NCI-H187 (cell line): ENCODE measurements around the gene SENP5.
"Not testable (repeated sequence)": the region's sequence is repeated elsewhere in the genome, so short reads cannot be mapped to it uniquely, and the experiment has no call there.

Source experiments
- DNase-seq, 2 experiments: peaks; one replicate each; lab custom pipeline; 2025; lab: John Stamatoyannopoulos, UW

Gene SENP5

GRCh38 chr3:196867507-196868296, at the start of gene SENP5:
Gene SENP5 (plus strand): TSS chr3:196867920. CDS start chr3:196885182, 17,262 bp downstream.
- peak; percentile 78 to 80 for DNase-seq

DNA sequence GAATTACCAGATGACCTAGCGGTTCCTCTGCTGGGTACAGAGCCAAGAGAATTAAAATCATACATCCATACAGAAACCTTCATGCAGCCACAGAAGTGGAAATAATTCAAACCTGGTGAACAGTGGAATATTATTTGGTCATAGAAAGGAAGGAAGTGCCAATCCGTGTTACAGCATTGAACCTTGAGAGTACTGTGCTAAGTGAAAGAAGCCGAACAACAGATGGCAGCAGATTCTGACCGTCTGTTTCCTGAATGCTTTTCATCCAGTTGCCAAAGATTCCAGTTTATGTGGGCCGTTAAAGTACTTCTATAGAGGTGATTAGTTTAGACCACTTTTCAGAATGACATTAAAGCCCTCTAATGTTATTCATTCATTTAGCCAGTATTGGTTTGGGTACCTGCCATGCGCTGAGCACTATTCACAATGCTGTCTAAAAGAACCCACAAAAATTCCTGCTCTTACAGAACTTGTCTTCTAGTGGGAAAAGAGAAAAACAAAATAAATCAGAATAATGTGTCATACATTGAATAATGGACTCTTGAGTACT, 45.8 kb upstream of the SENP5 start:
- DNase-seq, result no peak

DNA sequence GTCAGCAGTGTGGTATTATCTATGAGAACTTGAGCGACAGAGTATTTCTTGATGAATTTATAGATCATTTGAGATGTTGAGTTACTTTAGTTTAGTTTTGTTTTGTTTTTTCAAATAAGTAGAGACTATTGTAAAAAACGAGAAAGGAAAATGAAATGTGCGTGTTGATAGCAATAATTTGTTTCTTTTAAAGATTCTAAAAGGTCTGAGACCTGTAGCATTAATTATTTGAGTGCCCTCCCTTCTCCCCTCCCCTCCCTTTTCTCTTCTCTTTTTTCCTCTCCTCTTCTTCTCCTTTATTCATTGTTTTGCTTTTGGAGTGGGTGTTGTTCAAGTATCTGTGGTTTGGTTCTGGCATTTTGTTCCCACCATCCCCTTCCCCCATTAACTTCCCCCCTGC, 38.1 kb upstream of the SENP5 start:
- not testable (repeated sequence) for DNase-seq

DNA sequence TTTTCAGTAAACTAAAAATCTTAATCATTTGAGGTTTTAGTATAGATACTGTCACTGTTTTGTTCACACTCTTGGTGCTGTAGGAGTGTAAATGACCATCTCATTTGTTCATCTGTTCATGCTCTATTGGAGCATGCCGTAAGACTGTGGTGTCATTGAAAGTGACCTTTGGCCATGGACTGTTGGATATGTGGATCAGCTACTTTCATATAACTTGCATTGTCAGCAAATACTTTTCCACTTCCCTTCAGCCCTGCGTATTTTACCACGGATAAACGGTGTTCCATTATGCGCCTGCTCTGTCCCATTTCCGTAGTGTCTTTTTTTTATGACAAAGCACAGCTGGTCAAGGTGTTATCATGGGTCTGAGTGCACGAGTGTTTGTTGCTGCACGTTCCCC, 32.6 kb upstream of the SENP5 start:
- DNase-seq, result no peak

DNA sequence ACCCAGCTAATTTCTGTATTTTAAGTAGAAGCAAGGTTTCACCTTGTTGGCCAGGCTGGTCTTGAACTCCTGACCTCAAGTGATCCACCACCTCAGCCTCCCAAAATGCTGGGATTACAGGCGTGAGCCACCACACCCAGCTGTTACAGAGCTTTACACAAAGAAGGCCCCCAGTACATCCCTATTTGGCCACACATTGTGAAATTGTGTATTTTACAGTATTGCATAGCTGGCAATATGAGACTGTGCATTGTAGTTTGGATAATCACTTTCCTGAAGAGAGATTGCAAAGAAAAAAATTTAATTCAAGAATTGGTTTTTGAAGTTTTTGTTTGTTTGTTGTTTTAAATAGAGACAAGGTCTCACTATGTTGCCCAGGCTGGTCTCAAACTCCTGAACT, 31.1 kb upstream of the SENP5 start:
- DNase-seq, result not testable (repeated sequence)

- peak; percentile 15 to 56 for DNase-seq
Measured at GRCh38 chr3:196837819-196838420, 29.8 kb upstream of the SENP5 start.

- not testable (repeated sequence) for DNase-seq
Measured at GRCh38 chr3:196839351-196839750, 28.4 kb upstream of the SENP5 start.

DNA sequence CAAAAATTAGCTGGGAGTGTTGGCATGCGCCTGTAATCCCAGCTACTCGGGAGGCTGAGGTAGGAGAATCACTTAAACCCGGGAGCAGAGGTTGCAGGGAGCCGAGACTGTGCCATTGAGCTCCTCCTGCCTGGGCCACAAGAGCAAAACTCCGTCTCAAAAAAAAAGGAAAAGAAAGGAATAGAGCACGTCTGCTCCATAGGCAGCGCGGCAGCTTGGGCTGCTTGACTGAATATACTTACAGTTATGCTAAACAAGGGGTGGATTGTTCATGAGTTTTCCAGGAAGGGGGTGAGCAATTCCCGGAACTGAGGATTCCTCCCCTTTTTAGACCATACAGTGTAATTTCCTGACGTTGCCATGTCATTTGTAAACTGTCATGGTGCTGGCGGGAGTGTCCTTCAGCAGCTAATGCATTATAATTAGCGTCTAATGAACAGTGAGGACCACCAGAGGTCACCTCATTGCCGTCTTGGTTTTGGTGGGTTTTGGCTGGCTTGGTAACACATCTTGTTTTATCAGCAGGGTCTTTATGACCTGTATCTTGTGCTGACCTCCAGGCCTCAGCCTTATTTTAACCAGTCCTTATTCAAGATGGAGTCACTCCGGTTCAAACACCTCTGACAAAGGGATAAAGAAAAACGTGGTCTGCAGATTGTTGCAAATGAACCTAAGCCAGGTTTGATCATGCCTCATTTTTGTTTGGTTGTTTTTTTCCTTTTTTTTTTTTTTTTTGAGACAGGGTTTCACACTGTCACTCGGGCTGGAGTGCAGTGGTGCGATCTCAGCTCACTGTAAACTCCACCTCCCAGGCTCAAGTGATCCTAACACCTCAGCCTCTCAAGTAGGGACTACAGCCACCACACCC, 24.9 kb upstream of the SENP5 start:
- DNase-seq, result no peak

DNA sequence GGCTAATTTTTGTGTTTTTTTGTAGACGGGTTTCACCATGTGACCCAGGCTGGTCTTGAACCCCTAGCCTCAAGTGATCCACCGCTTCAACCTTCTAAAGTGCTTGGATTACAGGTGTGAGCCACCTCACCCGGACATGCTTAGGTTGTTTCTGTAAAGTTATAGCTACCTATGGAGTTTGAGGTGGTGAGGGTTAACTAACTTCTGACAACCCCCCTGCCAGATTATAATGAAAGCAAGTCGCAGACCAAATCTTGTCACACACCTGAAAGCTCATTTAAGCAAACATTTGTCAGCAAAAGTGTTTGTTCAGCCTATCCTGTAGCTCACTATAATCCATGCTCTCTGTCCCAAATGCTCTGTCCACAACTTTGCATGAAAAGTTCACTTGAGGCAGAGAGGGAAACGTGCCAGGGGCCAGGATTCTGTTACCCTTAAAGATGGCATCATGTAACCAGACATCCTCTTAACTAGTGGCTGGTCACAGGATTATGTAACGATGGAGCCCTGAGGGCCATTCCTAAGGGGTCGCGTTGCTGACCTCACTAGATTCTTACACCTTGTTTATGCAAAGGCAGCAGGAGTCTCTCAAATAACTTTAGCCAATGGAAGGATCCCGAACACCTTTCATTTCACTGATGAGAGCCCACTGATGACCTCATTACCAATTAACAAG, 24.1 kb upstream of the SENP5 start:
- DNase-seq, result no peak

GRCh38 chr3:196844235-196845219, 23.2 kb upstream of the SENP5 start:
- DNase-seq, result not testable (repeated sequence)

- DNase-seq, result not testable (repeated sequence)
Measured at GRCh38 chr3:196848375-196848774, 19.3 kb upstream of the SENP5 start.

DNA sequence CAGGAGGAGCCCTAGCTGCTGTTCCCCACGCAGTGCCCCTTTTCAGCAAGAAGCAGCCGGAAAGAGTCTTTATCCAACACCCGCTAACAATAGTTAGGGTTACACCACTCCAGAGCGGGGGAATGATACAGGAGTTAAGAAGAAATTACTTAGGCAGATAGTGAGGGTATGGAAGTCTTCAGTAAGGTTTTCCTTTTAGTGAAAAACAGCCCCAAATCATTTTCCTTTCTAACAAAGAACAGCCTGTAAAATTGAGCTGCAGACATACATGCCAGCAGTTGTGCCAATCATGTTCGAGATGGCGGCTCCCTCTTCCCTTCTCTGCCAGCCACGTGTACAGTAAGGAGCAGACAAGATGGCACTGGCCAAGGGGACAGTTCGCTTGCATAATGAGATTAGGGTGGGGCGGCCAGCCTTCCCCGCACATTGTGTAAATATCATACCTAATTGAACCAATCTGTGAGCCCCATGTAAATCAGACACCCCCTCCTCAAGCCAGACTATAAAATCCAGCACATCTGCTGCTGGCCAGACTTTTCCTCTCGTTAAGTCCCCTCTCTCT, 18.5 kb upstream of the SENP5 start:
- no peak for DNase-seq

DNA sequence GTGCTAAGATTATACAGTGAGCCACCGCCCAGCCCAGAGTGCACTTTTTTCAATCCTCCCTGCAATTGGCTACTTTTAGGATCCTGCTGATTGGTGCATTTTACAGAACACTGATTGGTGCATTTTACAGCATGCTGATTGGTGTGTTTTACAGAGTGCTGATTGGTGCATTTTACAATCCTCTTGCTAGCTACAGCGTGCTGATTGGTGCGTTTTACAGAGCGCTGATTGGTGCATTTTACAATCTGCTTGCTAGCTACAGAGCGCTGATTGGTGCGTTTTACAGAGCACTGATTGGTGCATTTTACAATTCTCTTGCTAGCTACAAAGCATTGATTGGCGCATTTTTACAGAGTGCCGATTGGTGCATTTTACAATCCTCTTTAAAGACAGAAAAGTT, 4.7 kb upstream of the SENP5 start:
- DNase-seq, result not testable (repeated sequence)

DNA sequence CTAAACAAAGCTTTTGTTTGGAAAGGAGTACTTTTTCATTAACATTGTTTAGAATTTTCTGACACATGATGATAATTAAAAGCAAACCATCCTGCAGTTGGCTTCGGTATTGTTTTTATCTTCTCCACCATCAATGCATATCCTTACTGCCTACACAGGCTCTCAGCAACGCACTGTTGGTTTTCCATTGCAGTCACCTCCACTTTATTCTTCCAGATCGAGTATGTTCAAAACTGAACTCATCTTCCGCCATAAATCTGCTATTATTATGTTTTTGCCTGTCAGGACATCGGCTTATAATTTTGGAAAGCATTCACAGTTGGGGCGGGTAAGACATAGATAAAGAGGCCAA, 589 bp upstream of the SENP5 start:
- no peak for DNase-seq

- no peak for DNase-seq
Measured at GRCh38 chr3:196868297-196868661, 559 bp downstream of the SENP5 start.

GRCh38 chr3:196872316-196872715, 4.6 kb downstream of the SENP5 start:
- no peak for DNase-seq

DNA sequence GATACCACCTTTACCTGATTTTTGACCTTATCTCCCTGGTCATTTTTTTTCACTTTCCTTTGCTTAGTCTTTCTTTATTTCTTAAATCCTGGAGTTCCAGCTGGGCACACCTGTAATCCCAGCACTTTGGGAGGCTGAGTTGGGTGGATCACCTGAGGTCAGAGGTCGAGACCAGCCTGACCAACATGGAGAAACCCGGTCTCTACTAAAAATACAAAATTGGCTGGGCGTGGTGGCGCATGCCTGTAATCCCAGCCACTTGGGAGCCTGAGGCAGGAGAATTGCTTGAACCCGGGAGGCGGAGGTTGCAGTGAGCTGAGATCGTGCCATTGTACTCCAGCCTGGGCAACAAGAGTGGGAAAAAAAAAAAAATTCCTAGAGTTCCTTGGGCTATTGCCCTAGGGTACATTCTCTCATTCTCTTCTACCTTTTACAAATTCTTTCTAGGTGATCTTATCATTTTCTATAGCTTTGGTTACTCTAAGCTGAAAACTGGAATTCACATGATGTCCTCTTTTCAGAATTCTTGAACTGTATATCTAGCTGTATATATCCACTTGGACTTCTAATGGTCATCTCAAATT, 6.9 kb downstream of the SENP5 start:
- not testable (repeated sequence) for DNase-seq

DNA sequence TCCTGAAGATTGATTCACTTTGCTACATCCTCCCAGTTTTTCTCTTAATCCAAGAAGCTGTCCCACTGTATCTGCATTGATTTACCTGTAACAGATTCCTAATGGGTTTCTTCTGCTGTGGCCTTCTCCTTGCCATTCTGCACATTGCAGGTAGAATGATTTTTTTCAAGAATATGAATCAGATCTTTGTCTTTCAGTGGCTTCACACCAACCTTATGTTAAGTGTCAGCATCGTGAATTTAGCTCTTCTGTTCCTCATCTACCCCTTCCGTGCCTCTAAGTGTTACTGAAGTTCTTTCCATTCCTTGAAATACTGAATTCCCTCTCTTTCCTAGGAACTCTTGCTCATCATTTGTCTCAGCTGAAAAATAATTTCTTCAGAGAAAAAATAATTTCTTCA, 7.5 kb downstream of the SENP5 start:
- no peak for DNase-seq

DNA sequence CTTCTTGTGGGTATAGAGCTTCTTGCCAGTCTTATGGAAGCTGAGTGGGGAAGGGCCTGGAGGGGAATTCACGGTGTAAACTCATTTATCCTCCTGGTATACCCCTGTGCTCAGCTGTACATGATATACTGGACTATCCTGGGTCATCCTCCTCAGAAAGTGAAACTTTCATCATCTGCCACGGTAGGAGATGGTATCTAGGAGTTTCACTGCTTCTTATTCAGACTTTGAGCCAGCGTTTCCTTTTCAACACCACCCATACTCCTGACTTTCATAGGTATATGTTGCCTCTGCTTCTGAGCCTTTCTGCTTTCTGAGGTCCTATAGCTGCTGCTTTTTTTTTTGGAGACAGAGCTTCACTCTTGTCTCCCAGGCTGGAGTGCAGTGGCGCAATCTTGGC, 15.6 kb downstream of the SENP5 start:
- DNase-seq, result no peak

DNA sequence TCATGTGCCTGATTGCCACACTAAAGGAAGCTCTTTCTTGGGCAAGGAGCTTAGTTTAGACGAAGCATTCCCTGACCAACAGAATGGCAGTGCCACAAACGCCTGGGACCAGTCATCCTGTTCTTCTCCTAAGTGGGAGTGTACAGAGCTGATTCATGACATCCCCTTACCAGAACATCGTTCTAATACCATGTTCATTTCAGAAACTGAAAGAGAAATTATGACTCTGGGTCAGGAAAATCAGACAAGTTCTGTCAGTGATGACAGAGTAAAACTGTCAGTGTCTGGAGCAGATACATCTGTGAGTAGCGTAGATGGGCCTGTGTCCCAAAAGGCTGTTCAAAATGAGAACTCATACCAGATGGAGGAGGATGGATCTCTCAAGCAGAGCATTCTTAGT, 18.4 kb downstream of the SENP5 start:
- DNase-seq, result no peak
